Measurements from ENCODE around the gene SFMBT2.

DNA sequence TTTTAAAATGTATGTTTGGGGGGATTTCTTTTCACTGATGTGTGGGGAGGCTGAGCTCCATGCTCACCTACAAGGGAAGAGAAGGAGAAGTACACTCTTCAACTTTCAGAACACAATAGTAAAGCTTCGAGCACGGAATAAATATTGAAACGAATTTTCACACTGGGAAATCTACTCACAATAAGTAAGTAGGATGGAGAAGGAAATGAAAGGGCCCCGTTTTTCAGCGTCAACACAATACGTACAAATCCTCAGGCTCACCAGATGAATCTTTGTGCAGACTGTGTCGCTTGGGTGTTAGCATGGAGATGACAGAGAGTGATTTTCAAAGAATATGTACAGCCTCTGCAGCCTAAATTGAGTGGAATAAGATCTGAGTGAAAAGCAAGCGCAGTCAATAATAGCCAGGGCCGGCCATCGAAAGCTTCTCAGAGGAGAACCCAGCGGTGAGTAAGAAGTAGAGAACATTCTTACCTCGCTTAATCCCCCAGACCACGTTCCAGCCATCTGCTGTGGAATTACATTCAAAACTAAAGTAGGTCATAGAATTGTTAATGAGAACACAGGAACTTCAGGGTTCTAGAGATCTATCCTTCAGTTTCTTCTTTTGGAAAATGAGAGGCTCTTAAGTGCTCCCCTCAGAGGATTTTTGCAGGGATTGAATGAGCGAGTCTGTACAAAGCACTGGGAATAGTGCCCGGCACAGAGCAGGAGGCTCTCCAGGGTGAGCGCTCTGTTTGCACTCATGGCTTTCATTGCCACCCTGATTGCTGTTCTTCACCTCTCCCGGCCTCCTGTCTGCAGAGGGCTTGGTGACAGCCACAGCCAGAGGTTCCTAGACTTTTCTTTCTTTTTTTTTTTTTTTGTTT, 292.8 kb downstream of the SFMBT2 start:
- TF ChIP-seq, protein P1, sequence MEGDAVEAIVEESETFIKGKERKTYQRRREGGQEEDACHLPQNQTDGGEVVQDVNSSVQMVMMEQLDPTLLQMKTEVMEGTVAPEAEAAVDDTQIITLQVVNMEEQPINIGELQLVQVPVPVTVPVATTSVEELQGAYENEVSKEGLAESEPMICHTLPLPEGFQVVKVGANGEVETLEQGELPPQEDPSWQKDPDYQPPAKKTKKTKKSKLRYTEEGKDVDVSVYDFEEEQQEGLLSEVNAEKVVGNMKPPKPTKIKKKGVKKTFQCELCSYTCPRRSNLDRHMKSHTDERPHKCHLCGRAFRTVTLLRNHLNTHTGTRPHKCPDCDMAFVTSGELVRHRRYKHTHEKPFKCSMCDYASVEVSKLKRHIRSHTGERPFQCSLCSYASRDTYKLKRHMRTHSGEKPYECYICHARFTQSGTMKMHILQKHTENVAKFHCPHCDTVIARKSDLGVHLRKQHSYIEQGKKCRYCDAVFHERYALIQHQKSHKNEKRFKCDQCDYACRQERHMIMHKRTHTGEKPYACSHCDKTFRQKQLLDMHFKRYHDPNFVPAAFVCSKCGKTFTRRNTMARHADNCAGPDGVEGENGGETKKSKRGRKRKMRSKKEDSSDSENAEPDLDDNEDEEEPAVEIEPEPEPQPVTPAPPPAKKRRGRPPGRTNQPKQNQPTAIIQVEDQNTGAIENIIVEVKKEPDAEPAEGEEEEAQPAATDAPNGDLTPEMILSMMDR (IDR thresholded peaks at IDR 0.05) = no peak
- no peak for TF ChIP-seq POLR2A (IDR thresholded peaks at IDR 0.05)

Data from right lobe of liver (tissue), 4 donors.